GM19455 (cell line): ENCODE measurements around the gene TNFRSF8.

ENCODE experiments used
- ATAC-seq: cut with Tn5 transposase; IDR thresholded peaks from one replicate; pipeline ENCODE4 v1.9.1; 2021; ENCODE audit not compliant: unreplicated experiment

Gene TNFRSF8

GRCh38 chr1:12059722-12060464, 3.2 kb upstream of the TNFRSF8 start:
- no peak for ATAC-seq

GRCh38 chr1:12060500-12060899, 2.6 kb upstream of the TNFRSF8 start:
- ATAC-seq, result no peak

DNA sequence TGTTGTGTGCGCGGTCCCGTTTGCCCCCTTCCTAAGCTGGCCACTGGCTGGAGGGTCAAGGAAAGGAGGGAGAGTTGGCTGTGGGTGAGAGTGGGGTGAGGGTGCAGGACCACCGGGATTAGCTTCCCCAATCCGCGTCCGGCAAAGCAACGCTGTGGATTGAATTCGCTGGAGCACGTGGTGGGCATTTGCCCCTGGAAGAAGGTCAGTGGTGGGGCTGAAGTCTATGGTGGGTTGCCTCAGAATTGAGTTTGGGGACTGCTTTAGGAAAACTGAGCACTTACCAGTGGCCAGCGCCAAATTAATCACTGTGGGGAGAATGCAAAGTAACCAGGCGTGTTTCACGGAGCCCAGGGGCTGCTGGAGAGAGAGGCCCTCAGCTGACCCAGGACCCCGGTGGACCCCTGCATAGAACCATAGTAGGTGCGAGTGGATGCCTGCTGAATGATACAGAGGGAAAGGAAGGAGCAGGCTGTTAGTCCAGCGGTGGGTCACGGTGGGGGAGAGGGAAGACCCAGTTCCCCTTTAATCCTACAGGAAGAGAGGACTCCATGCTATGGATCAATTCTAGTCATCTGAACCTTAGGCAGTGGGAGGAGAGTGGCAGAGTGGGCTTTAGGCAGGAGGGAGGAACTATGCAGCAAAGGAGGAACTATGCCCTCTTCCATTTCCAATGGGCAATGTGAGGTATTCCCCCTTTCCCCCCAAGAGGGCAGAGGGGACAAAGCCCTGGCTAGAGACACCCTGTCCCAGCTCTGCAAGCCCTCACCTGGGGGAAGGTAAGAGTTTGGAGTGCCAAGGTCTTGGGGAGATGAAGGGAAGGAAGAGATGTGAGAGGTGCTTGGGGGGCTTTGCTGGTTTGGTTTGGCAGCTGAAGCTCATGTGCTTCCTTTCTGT, 1.2 kb downstream of the TNFRSF8 start:
- ATAC-seq, result no peak

DNA sequence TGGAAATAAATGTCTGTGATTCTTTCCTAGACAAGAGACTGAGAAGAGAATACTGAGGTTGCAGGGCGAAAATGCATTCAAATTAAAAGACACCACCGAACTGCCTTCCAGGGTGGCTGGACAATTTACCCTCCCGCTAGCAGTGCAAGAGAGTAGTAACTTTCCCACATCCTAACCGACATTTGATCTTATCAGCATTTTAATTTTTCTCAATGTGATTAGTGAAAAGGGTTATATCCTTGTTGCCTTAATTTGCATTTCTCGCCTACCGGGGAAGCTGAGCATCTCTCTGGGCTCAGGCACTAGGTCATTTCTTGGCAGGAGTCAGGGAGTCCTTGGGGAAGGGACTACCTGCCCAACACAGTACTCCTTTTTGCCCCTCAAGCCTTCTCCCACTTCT, 2.8 kb downstream of the TNFRSF8 start:
- ATAC-seq, result no peak

DNA sequence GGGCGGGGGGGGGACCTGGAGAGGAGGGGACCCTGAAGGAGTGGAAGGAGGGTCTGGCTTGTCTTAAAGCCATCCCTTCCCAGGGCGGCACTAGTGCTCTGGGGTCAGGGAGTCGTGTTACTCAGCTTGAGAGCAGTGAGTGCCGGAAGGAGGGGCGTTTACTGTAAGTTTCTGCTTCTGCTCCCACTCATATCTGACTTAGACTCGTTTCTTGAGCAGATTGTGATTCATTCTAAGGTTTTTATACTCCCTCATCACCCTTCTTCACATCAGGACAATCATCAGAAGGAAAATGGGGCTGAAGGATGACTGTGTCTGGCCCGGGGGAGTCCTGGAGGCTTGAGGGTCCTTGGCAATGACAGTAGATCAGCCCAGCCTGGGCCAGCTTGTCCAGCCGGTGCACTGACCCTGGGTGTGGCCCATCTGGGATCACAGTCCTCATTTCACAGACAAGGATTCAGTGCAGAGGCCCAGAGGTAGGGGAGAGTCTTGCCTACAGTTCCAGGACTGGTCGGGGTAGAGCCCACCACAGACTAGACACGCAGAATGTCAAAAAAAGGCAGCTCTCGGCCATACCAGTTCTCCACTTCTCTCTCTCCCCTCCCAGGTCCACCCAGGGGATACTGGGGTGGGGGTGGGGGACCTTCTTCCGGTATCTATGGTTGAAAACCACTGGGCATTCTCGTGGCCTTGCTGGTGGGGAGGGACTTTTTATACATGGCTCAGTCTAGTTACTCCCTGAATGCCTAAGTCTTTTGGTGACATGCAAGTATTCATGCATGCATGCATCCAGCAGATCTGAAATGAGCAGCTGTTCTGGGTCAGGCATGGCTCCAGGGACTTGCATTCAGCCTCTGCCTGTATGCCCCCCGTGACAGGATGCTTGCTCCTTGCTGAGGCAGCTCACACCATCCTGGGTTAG, 5.1 kb downstream of the TNFRSF8 start:
- no peak for ATAC-seq

DNA sequence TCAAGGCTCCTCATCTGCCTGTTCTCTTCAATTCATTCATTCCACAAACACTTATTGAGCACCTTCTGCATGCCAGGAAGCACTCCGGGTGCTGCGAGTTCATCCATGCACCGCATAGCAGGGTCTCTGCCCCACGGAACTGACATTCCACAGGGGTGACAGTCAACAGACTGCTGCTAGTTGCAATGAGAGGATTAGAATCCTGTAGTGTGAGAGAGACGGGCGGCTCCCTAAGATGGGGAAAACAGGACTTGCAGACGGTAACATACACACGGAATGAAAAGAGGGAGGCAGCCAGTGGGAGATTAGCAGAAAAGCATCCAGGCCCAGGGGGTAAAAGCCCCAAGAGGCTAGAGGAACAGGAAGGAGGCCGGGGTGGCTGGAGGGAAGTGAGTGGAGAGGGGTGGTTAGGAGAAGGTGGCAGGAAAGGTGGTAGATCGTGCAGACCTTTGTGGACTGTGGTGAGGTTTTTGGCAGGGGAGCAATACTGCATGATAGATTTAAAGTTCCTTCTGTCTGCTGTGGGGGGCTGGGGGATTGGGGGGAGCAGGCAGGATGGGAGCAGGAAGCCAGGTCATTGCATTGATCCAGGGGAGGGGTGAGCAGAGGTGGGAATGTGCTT, 6.6 kb downstream of the TNFRSF8 start:
- ATAC-seq, result no peak

GRCh38 chr1:12071892-12072291, 8.8 kb downstream of the TNFRSF8 start:
- ATAC-seq, result no peak

- ATAC-seq, result no peak
Observed at GRCh38 chr1:12072741-12073140, 9.6 kb downstream of the TNFRSF8 start.

- no peak for ATAC-seq
Observed at GRCh38 chr1:12073796-12074195, 10.7 kb downstream of the TNFRSF8 start.

DNA sequence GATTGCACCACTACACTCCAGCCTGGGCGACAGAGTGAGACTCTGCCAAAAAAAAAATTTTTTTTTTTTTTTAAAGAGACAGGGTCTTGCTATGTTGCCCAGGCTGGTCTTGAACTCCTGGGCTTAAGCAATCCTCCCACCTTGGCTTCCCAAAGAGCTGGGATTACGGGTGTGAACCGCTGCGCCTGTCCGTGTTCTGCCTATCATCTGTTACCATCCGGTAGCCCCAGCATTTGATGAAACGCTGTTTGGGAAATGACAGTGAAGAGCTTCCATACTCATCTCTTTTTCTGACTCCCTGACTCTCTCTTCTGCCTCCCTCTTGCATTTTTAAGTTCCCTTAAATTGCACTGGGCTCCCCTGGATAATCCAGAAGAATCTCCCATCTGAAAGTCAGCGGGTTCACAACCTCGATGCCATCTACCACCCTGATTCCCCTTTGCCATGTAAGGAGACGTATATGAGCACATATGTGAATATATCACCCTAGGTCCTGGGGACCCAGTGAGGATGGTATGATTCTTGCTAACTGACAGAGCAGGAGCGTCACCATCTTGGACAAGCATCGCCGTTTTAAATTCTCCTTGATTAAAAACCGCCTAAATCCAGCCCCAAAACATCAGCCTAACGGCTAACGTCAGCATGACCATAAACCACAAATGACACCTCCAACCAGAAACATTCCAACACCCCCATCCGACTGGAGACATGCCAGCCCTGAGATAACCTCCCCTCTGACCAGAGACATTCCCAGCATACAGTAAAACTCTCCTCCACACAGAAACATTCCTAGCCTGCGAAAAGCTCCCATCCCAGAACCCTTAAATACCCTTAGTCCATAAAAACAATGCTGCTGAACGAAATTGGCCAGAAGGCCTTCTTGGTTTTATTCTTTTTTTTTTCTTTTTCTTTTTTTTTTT, 12.4 kb downstream of the TNFRSF8 start:
- no peak for ATAC-seq

DNA sequence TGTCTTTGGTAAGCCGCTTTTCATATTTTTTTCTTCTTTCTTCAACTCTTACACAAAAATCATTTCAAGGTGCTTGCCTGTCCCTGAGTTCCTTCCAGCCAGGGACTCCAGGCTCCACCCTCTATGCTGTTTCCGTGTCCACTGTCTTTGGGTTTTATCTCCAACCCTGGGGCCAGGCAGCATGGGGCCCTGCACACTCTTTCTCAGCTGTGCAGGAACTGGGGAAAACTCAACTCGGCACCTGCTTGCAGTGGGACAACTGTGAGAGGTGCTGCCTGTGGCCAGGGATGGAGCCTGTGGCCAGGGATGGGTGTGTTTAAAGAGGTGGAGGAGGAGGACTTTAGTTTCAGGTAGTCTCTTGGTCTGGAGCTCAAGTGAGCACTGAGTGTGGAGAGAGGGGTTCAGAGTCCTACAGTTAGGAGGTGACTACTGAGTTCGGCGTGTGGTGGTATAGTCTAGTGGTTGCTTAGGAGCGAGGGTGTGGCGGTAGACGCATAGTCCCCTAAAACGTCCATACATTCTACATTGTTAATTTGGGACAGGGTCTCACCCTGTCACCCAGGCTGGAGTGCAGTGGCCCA, 13.4 kb downstream of the TNFRSF8 start:
- ATAC-seq, result no peak

DNA sequence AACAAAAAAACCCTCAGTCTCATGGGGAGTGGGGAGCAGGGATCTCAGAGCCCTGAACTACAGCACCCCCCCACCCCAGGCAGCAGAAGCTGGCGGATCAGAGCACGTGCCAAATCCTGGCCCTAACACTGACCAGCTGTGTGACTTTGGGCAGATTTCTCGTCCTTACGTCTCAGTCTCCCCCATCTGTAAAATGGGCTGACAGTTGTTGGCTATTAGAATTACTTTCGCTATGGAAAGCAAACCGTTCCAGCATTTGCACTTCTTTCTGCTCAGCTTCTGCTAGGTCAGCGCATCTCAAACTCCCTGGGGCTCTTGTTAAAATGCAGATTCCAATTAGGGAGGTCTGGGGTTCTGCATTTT, 15.5 kb downstream of the TNFRSF8 start:
- peak; percentile 17 for ATAC-seq

DNA sequence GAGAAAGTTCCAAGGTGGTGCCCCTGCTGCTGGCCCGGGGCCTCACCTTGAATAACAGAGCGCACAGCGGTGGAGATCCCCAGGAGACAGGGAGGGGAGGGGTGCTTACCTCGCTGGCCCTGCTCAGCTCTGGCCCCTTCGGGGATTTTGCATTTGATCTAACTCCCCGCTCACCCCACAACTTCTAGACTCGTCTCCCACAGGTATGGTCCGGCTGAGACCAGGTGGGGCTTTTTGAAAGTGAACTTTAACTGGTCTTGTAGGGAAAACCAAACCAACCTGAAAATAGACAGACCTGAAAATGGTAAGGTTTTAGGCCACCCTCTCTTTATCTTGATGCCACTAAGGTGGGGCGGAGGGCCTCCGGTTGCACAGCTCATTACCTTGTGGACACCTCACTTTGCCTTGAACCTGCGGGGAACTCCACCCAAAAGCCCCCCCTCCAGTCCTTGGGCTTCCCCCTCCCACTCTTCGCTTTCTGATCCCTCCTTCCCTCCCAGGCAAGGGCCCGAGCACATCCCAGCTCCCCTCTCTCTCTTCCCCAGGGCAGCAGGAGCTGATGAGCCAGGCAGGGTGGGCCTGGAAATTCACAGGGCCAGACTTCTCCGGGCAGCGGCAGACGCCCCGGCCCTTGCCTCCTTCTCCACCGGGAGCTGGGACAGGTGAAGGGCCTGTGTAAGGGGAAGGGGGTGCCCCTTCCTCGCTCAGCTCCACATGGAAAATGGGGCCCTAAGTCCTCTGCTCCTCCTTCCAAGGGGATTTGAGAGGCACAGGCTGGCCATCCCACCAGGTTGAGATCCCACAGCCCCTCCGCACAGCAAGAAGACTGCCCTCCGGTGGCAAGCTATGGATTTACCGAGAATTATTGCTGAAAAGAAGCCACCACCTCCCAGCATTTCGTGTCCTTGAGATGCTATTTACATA, 16.1 kb downstream of the TNFRSF8 start:
- ATAC-seq, result peak; percentile 53

DNA sequence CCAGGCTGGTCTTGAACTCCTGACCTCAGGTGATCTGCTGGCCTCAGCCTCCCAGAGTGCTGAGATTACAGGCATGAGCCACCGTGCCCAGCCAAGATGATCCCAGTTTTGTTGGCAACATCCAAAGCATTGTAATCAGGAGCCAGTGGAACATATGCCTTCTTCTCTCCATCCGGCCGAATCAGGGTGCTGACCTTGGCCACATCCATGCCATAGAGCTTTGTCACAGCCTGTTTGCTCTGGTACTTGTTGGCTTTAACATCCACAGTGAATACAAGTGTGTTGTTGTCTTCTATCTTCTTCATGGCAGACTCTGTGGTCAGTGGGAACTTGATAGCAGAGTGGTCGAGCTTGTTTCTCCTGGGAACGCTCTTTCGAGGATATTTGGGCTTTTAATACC, 17.1 kb downstream of the TNFRSF8 start:
- ATAC-seq, result no peak

GRCh38 chr1:12080773-12081556, 17.9 kb downstream of the TNFRSF8 start:
- ATAC-seq, result no peak

DNA sequence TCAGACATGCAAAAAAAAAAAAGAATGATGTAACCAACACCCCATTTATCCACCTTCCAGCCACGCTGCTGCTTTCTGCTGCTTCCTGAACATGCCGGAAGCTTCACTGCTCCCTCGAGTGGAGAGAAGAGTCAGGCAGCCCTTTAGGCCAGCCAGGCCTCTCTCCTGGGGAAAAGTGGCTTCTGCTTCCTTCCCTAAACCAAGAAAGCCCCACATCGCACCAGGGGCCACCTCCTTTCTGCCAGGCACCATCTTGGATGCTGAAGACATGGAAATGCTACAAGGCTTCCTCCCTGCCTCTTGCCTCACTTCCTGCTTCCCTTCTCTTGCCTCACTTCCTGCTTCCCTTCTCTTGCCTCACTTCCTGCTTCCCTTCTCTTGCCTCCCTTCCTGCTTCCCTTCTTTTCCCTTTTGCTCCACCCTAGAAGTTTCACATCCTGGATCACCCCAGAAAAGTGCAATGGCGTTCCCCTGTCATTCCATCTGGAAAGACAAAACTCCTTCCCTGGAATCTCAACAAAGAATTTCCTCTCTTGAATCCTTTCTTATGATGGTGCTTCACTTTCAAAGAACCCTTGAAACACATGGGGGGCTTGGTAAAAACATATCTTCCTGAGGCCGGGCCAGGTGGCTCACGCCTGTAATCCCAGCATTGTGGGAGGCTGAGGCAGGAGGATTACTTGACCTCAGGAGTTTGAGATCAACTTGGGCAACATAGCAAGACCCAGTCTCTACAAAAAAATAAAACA, 18.7 kb downstream of the TNFRSF8 start:
- ATAC-seq, result no peak

DNA sequence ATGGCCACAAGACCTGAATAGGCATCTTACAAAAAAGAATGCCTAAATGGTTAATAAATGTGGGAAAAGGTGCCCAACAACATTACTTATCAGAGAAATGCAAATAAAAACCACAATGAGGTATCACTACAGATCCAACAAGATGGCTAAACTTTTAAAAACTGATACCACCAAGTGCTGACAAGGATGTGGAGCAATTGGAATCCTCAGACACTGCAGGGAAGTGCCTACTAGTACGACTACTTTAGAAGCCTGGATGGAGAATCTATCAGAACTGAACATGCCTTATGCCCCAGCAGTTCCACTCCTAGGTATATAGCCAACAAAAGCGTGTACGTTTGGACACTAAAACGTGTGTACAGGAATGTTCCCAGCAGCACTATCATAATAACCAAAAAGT, 19.9 kb downstream of the TNFRSF8 start:
- no peak for ATAC-seq
